NB4 (cell line): ENCODE data around the gene IGFBP5.

Experiments
- DNase-seq: peaks from one replicate; pipeline ENCODE4 v3.0.0; 2010; ENCODE audit warnings: low read depth
- H3K4me3 ChIP-seq: one replicate; pipeline ENCODE4 v1.5.1; 2011; ENCODE audit warnings: mild to moderate bottlenecking, low read depth, low read length, moderate library complexity
- MYC ChIP-seq: IDR thresholded peaks from 2 replicates; pipeline ENCODE4 v1.6.1; 2011; ENCODE audit warnings: low read depth, low read length
- POLR2A ChIP-seq: IDR thresholded peaks from 2 replicates; pipeline ENCODE4 v1.6.1; 2011; ENCODE audit warnings: mild to moderate bottlenecking; ENCODE audit not compliant: insufficient read length; ENCODE audit errors: extremely low read depth
- TF ChIP-seq, protein P1 (sequence below): IDR thresholded peaks from one replicate; pipeline ENCODE4 v1.5.1; 2012; ENCODE audit warnings: low read depth, low read length
- TF ChIP-seq, protein P2 (sequence below): IDR thresholded peaks from 2 replicates; pipeline ENCODE4 v1.6.1; 2011; ENCODE audit warnings: low read depth, low read length

The IGFBP5 gene, protein sequence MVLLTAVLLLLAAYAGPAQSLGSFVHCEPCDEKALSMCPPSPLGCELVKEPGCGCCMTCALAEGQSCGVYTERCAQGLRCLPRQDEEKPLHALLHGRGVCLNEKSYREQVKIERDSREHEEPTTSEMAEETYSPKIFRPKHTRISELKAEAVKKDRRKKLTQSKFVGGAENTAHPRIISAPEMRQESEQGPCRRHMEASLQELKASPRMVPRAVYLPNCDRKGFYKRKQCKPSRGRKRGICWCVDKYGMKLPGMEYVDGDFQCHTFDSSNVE

DNA sequence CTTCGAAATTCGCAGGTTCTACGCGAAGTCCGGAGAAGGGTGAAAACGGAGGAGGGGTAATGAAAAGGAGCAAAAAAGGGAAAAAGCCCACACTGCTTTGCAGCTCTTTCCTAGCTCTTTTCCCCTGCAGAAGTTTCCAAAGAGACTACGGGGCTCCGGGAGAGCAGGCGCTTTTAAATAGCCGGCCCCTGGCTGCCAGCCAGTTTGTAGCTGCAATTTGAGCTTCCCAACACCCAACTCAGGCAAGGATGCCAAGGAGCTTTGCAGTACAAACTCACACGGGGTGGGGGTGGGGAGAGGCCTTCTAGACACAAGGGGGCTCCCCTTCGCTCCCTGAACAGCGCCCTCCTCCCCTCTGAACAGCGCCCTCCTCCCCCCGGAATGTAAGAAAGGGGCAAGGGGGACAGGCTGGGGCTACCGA lies at the start of gene IGFBP5:
Gene IGFBP5, minus strand, starts transcription at position 149 of the 421 bp plus-strand sequence. CDS start 774 bp downstream, outside the sequence.
- DNase-seq, result peak; percentile 18
- no peak within 1 kb of the TSS for H3K4me3 ChIP-seq
- TF ChIP-seq POLR2A (no peak), MYC (no peak)
- TF ChIP-seq, protein P1, sequence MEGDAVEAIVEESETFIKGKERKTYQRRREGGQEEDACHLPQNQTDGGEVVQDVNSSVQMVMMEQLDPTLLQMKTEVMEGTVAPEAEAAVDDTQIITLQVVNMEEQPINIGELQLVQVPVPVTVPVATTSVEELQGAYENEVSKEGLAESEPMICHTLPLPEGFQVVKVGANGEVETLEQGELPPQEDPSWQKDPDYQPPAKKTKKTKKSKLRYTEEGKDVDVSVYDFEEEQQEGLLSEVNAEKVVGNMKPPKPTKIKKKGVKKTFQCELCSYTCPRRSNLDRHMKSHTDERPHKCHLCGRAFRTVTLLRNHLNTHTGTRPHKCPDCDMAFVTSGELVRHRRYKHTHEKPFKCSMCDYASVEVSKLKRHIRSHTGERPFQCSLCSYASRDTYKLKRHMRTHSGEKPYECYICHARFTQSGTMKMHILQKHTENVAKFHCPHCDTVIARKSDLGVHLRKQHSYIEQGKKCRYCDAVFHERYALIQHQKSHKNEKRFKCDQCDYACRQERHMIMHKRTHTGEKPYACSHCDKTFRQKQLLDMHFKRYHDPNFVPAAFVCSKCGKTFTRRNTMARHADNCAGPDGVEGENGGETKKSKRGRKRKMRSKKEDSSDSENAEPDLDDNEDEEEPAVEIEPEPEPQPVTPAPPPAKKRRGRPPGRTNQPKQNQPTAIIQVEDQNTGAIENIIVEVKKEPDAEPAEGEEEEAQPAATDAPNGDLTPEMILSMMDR, result no peak
- TF ChIP-seq, protein P2, sequence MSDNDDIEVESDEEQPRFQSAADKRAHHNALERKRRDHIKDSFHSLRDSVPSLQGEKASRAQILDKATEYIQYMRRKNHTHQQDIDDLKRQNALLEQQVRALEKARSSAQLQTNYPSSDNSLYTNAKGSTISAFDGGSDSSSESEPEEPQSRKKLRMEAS, result no peak

DNA sequence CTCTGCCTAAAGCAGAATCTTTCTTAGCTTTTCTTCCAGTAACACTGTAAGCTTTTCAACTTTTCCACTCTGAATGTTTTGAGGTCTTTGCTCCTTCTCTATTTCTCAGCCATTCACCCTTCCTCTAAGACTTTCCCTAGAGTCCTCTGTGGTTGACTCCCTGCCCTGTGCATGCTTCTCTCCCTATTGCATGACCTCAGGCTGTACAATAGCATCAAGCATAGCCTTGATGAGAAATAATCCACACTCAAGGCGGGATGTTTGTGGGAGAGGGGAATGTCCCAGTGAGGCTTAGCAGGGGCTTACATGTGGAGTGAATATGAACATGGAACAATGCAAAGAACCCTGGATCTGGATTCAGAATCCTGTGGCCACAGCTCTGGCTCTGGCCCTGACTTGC lies 48.4 kb upstream of the IGFBP5 start:
- TF ChIP-seq MYC, result no peak
- TF ChIP-seq, protein P2, result no peak
- no peak for TF ChIP-seq POLR2A
- TF ChIP-seq, protein P1, result no peak
- H3K4me3 ChIP-seq, result no peak overlapping the region
- DNase-seq, result no peak

DNA sequence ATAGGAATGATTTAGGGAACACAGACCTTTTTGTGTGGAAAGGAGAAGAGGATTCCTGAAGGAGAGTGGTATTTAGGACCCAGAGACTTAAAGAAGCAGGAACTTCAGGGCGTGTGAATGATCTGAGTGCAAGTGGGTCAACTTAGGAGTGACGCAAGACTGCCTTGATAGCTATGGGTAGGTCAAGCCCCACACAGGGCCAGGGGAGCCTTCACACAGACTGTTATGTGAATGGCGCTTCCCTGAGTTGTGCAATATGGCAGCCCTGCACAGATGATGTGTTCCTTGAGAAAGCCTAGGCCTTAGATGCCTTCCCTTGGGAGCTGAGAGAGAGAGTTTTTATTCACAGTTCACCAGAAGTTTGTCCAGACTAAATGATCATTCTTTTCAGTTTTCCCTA lies 47.1 kb upstream of the IGFBP5 start:
- DNase-seq, result peak; percentile 51
- TF ChIP-seq POLR2A (no peak), MYC (no peak)
- TF ChIP-seq, protein P1, result no peak
- TF ChIP-seq, protein P2, result no peak

DNA sequence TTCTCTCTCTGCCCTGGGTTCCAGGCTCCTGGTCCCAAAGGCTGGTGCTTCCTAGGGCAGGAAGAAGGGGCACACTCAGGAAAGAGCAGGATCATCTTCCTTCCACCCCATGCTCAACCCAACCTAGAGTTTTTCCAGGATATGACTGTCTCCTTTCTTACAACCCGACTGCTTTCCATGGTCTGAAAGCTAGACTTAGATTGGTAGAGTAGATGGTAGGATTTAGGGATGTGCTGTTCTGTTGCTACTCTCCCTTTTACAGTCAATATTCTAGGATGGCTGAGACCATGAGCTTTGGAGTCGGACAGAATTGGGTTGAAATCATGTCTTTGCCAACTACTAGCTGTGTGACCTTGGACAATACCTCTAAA lies 45.9 kb upstream of the IGFBP5 start:
- H3K4me3 ChIP-seq, result no peak overlapping the region
- TF ChIP-seq, protein P2, result no peak
- no peak for TF ChIP-seq MYC
- TF ChIP-seq, protein P1, result no peak
- no peak for TF ChIP-seq POLR2A
- no peak for DNase-seq

More for the DNA sequence above, 47.1 kb upstream of the IGFBP5 start:
- H3K4me3 ChIP-seq, result no peak overlapping the region

DNA sequence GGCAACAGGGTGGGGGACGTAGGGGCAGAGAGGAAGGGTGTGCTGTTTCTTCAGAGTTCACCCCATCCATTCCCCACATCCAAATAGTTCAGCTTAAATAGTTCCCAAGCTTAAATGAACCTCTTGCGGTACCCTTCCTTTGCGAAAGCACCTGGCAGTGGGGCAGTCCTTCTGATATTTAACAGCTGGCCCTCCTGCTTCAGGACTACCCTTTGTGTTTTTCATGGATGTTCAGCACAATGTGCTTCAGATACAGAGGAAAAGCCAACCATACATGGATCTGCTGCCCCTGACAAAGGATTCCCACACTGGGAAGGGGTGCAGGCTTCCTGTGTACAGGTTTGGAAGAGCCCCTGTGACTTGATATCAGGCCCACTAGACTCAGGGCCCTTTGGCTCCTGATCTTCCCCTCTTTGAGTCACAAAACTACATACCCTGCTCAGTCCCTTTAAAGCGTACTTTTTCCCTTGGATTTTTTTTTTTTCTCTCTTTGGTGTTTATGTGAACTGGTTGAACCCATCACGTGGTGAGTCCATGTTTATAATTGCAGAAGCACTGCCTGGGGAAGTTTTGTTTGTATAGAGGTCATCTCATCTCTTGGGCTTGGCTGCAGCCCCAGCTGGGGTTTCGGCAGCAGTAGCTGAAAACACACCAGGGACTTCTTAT lies 45.3 kb upstream of the IGFBP5 start:
- no peak for DNase-seq
- no peak overlapping the region for H3K4me3 ChIP-seq
- TF ChIP-seq MYC (no peak), POLR2A (no peak)

DNA sequence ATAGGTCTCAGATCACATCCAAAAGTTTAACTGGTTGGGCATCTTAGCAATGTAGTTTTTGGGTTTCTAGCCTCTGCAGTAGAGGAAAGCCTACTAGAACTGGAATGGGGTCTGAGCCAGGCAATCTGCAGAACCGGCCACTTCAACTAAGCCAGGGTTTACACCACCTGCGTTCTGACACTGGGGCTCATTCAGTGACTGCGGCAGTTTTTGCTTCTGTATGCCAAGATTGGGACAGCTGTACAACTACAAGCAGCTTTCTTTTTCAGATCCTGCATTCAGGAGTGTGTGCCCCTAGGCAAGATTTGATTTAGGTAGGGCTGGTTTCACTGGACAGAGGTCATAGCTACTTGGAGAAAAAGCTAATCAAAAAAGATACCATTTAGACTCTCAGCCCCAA lies 43.7 kb upstream of the IGFBP5 start:
- DNase-seq, result no peak
- no peak overlapping the region for H3K4me3 ChIP-seq
- no peak for TF ChIP-seq MYC

DNA sequence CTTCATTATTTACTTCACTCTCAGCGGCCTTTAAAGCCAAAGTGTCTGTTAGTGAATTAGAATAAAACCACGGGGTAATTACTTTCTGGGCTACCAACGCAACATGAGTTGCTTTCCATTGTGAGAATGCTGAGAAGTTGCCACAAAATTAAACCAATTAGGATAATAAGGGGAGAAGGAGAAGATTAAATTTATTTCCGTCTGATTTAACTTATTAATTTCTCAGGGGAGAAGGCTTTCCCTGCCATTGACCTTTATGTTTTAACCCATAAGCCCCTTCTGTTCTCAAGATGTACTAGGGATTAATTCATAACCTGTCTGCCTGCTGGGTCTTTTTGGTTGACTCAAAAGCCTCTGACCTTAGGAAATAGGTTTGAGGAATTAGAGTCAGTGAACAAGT lies 42.3 kb upstream of the IGFBP5 start:
- TF ChIP-seq, protein P1, result no peak
- TF ChIP-seq, protein P2, result no peak
- H3K4me3 ChIP-seq, result no peak overlapping the region
- no peak for DNase-seq
